ENCODE data around the gene FCHSD2.

GRCh38 chr11:72838691-72839305 lies 303.3 kb downstream of the FCHSD2 start:
- TF ChIP-seq CTCF (IDR thresholded peaks at IDR 0.05): no peak
- no peak for TF ChIP-seq POLR2A (IDR thresholded peaks at IDR 0.05)

Measured in lower leg skin (tissue), 3 donors.